NB4 (cell line): Measurements from ENCODE around the gene MAP2K7.

Experiments
- CTCF ChIP-seq: IDR thresholded peaks from one replicate; pipeline ENCODE4 v1.5.1; 2012; ENCODE audit warnings: low read depth, low read length
- MYC ChIP-seq: IDR thresholded peaks from 2 replicates; pipeline ENCODE4 v1.6.1; 2011; ENCODE audit warnings: low read depth, low read length
- POLR2A ChIP-seq: IDR thresholded peaks from 2 replicates; pipeline ENCODE4 v1.6.1; 2011; ENCODE audit warnings: mild to moderate bottlenecking; ENCODE audit not compliant: insufficient read length; ENCODE audit errors: extremely low read depth
- TF ChIP-seq, protein P1 (sequence below): IDR thresholded peaks from 2 replicates; pipeline ENCODE4 v1.6.1; 2011; ENCODE audit warnings: low read depth, low read length

DNA sequence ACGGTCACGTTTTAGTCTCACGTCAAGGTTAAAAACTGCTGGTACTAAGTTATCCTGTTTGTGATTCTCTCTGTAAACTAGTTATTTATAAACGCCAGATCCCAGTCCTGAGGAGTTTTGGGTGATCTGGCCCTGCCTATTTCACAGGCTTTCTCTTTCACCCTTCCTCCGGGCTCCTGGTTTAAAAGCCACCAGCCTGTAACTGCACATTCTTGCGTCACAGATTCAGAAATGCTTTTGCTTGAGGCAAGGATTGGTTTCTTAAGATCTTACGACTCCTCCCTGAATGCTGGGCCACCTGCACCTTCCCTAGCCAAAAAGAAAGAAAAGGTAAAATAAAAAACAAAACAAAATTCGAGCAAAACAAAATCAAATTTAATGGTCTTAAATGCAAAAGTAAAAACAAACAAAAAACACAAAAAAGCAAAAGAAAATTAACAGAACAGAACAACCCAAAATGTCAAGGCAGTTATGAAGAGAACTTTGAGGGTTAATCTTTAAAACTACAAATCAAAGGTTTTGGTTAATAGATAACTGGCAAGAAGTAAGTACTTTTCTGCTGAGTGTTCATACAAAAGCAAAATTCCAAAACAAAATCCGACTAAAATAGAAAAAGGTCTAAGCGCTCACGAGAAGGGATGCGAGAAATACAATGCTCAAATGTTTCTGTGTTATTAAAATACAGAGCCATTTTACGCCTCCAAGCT lies 58.4 kb downstream of the MAP2K7 start:
- TF ChIP-seq CTCF (no peak), POLR2A (no peak), MYC (no peak)
- TF ChIP-seq, protein P1, sequence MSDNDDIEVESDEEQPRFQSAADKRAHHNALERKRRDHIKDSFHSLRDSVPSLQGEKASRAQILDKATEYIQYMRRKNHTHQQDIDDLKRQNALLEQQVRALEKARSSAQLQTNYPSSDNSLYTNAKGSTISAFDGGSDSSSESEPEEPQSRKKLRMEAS, result no peak
